ENCODE results near the gene CAMK2N1.
"Not testable (repeated sequence)": the region's sequence is repeated elsewhere in the genome, so short reads cannot be mapped to it uniquely, and the experiment has no call there.

The CAMK2N1 gene

GRCh38 chr1:20496725-20497383, 10.8 kb upstream of the CAMK2N1 start:
- DNase-seq (ENCODE audit: low read depth in 2 of 2), result not testable (repeated sequence)

GRCh38 chr1:20496241-20496661, 10.2 kb upstream of the CAMK2N1 start:
- no peak for DNase-seq (ENCODE audit: low read depth in 2 of 2)

GRCh38 chr1:20495661-20496060, 9.7 kb upstream of the CAMK2N1 start:
- no peak for DNase-seq (ENCODE audit: low read depth in 2 of 2)

- DNase-seq (ENCODE audit: low read depth in 2 of 2), result no peak
These were observed 8.8 kb upstream of the CAMK2N1 start for GRCh38 chr1:20494609-20495311.

- DNase-seq (ENCODE audit: low read depth in 2 of 2), result peak; percentile 72 to 81
These were observed 8.0 kb upstream of the CAMK2N1 start for GRCh38 chr1:20493839-20494608.

GRCh38 chr1:20493309-20493708, 7.3 kb upstream of the CAMK2N1 start:
- no peak for DNase-seq (ENCODE audit: low read depth in 2 of 2)

GRCh38 chr1:20492751-20493150, 6.7 kb upstream of the CAMK2N1 start:
- DNase-seq (ENCODE audit: low read depth in 2 of 2), result no peak

- no peak for DNase-seq (ENCODE audit: low read depth in 2 of 2)
These were observed 5.9 kb upstream of the CAMK2N1 start for GRCh38 chr1:20491866-20492265.

- no peak for DNase-seq (ENCODE audit: low read depth in 2 of 2)
These were observed 5.2 kb upstream of the CAMK2N1 start for GRCh38 chr1:20491178-20491577.

- DNase-seq (ENCODE audit: low read depth in 2 of 2), result no peak
These were observed 1.2 kb upstream of the CAMK2N1 start for GRCh38 chr1:20487236-20487590.

- no peak for DNase-seq (ENCODE audit: low read depth in 2 of 2)
These were observed 636 bp upstream of the CAMK2N1 start for GRCh38 chr1:20486457-20487235.

GRCh38 chr1:20484519-20485462, 1.2 kb downstream of the CAMK2N1 start:
- no peak for DNase-seq (ENCODE audit: low read depth in 2 of 2)

GRCh38 chr1:20483833-20484518, 2.0 kb downstream of the CAMK2N1 start:
- DNase-seq (ENCODE audit: low read depth in 2 of 2), result no peak

- no peak for DNase-seq (ENCODE audit: low read depth in 2 of 2)
These were observed 2.7 kb downstream of the CAMK2N1 start for GRCh38 chr1:20483098-20483832.

- DNase-seq (ENCODE audit: low read depth in 2 of 2), result no peak
These were observed 4.1 kb downstream of the CAMK2N1 start for GRCh38 chr1:20481643-20482498.

GRCh38 chr1:20480951-20481617, 4.9 kb downstream of the CAMK2N1 start:
- DNase-seq (ENCODE audit: low read depth in 2 of 2), result no peak

- no peak for DNase-seq (ENCODE audit: low read depth in 2 of 2)
These were observed 5.6 kb downstream of the CAMK2N1 start for GRCh38 chr1:20480243-20480944.
